Measurements from ENCODE around the gene HDAC9. TPM values are rescaled to one million over a fixed set of nuclear protein-coding genes. Genes with fewer than 3 reads are reported as not detected.

Gene HDAC9
- total RNA-seq, 3 donors from 2014 or later (not counting 1 experiment from before 2014, with no cell fraction given), result 19.1 to 41.1 (median 24.1) TPM

DNA sequence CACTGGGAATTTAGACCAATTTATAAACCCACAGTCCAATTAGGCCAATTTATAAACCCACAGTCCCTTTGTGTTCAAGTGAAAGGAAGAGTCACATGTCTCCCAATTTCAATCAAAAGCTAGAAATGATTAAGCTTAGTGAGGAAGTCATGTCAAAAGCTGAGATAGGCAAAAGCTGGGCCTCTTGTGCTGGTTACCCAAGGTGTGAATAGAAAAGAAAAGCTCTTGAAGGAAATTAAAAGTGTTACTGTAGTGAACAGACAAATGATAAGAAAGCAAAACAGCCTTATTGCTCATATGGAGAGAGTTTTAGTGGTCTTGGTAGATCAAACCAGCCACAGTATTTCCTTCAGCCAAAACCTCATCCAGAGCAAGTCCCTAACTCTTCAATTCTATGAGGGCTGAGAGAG is 245.0 kb downstream of the HDAC9 start:
- Histone ChIP-seq H3K9me3 (ENCODE audit: control insufficient read depth, insufficient read depth, low read length) (no peaks in the 10 kb centered on the region), H3K27ac (ENCODE audit: low read length) (no peak overlapping the region), H3K4me3 (ENCODE audit: low read length) (no peak overlapping the region), H3K36me3 (ENCODE audit: control insufficient read depth, insufficient read depth, low read length) (no peaks in the 10 kb centered on the region), H3K4me1 (ENCODE audit: control insufficient read depth, insufficient read depth, low read length) (no peaks in the 10 kb centered on the region), H3K27me3 (ENCODE audit: control insufficient read depth, insufficient read depth, low read length) (no peaks in the 10 kb centered on the region)
- H3K27me3 Mint-ChIP-seq (ENCODE audit: low read depth in 2 of 2), result no peaks in the 10 kb centered on the region
- TF ChIP-seq CTCF (IDR thresholded peaks at IDR 0.05), result no peak
- no peak overlapping the region for H3K4me3 Mint-ChIP-seq
- ATAC-seq (peak in 1 of 3 donors; percentile 29), DNase-seq (no peak)
- no peak overlapping the region for H3K27ac Mint-ChIP-seq
- H3K4me1 Mint-ChIP-seq, result peaks cover 4 to 13% of the 10 kb centered on the region in 2 donors
- H3K36me3 Mint-ChIP-seq, result no peaks in the 10 kb centered on the region
- intact Hi-C loops (cut with micrococcal nuclease), result no loop called here
- H3K9me3 Mint-ChIP-seq, result peaks cover 2 to 7% of the 10 kb centered on the region in 2 donors

DNA sequence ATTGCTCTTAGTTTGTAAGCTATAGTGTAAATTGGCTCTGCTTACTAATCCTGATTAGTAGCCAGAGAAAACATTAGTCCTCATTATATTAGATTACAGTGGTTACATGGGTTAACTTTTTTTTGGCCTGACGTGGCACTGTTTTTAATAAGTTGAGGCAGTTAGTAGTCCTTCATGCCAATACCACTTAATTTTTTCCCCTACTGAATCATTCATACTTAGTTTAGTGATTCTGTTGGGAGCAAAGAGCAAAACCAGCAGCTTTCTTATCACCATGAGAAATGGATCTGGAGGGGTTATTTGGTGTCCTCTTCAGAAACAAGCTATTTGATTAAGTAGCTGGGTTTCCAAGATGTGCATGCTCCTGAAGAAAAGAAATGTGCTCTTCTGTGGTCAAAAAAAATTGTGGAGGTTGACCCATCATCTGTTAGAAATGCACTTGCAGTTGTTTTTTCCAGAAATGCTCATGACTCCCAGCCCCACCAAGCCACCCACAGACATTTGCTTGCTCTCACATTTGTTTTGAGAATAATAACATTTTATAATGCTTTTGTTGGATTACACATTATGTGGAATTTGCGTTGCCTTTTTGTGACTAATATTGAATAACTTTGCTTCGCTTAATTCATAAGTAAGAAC is 258.5 kb downstream of the HDAC9 start:
- H3K4me1 Mint-ChIP-seq, result no peaks in the 10 kb centered on the region
- no peaks in the 10 kb centered on the region for H3K27me3 ChIP-seq (ENCODE audit: control insufficient read depth, insufficient read depth, low read length)
- no peak overlapping the region for H3K4me3 ChIP-seq (ENCODE audit: low read length)
- no peak for ATAC-seq
- H3K27me3 Mint-ChIP-seq (ENCODE audit: low read depth in 2 of 2), result no peaks in the 10 kb centered on the region
- no peaks in the 10 kb centered on the region for H3K9me3 ChIP-seq (ENCODE audit: control insufficient read depth, insufficient read depth, low read length)
- no peak overlapping the region for H3K27ac ChIP-seq (ENCODE audit: low read length)
- no peaks in the 10 kb centered on the region for H3K36me3 Mint-ChIP-seq
- H3K4me1 ChIP-seq (ENCODE audit: control insufficient read depth, insufficient read depth, low read length), result no peaks in the 10 kb centered on the region
- no peak overlapping the region for H3K27ac Mint-ChIP-seq
- no peak for TF ChIP-seq CTCF (IDR thresholded peaks at IDR 0.05)
- H3K4me3 Mint-ChIP-seq, result no peak overlapping the region
- no peaks in the 10 kb centered on the region for H3K9me3 Mint-ChIP-seq
- no peak for DNase-seq
- H3K36me3 ChIP-seq (ENCODE audit: control insufficient read depth, insufficient read depth, low read length), result no peaks in the 10 kb centered on the region
- intact Hi-C loops (cut with micrococcal nuclease), result no loop called here
- WGBS (ENCODE audit: insufficient coverage), result 96% methylated on average over 2 of the region's 3 CpGs

DNA sequence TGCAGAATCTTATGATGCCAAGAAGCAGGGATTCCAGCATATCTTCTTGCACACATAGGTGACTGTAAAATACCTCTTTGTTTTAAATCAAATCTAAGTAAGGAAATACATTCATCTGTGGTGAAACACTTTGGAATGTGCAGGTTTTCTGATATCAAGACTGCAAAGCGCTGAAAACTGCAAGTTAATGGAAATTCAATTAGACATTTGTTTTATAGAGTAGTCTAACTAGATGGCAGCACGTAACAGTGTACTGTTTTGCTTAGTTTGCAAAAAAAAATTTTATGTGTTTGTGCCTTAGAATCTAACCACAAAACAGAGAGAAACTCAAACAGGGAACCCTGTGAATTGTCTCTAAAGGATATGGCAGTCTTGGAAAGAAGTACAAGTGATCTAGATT is 259.2 kb downstream of the HDAC9 start:
- no peaks in the 10 kb centered on the region for H3K27me3 ChIP-seq (ENCODE audit: control insufficient read depth, insufficient read depth, low read length)
- Mint-ChIP-seq H3K27me3 (ENCODE audit: low read depth in 2 of 2) (no peaks in the 10 kb centered on the region), H3K4me1 (no peaks in the 10 kb centered on the region), H3K9me3 (no peaks in the 10 kb centered on the region), H3K27ac (no peak overlapping the region), H3K4me3 (no peak overlapping the region), H3K36me3 (no peaks in the 10 kb centered on the region)
- H3K4me3 ChIP-seq (ENCODE audit: low read length), result no peak overlapping the region
- DNase-seq (no peak), ATAC-seq (no peak)
- no peaks in the 10 kb centered on the region for H3K9me3 ChIP-seq (ENCODE audit: control insufficient read depth, insufficient read depth, low read length)
- TF ChIP-seq CTCF (IDR thresholded peaks at IDR 0.05), result no peak
- WGBS (ENCODE audit: insufficient coverage), result 88% methylated on average over 2 of the region's 2 CpGs
- H3K36me3 ChIP-seq (ENCODE audit: control insufficient read depth, insufficient read depth, low read length), result no peaks in the 10 kb centered on the region
- intact Hi-C loops (cut with micrococcal nuclease), result no loop called here
- no peaks in the 10 kb centered on the region for H3K4me1 ChIP-seq (ENCODE audit: control insufficient read depth, insufficient read depth, low read length)
- H3K27ac ChIP-seq (ENCODE audit: low read length), result no peak overlapping the region

DNA sequence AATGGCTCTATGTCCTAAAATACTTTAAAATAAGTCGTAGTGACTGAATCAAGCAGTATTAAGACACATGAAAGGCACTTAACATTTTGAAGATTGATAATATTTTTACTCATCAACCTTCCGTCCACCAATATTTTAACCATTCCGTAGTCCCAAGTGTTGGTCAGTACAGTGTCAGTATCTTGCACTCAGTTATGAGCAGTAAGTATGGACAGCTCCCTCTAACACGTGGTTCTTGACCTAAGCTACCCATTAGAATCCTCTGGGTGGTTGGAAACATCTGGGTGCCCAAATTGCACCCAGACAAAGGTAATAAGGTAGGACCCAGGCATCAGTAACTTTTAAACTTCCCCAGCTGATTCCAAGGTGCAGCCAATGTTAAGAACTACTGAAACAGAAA is 260.2 kb downstream of the HDAC9 start:
- WGBS (ENCODE audit: insufficient coverage), result 83% methylated on average over 3 of the region's 4 CpGs
- Histone ChIP-seq H3K36me3 (ENCODE audit: control insufficient read depth, insufficient read depth, low read length) (no peaks in the 10 kb centered on the region), H3K27ac (ENCODE audit: low read length) (no peak overlapping the region), H3K4me1 (ENCODE audit: control insufficient read depth, insufficient read depth, low read length) (no peaks in the 10 kb centered on the region), H3K9me3 (ENCODE audit: control insufficient read depth, insufficient read depth, low read length) (no peaks in the 10 kb centered on the region), H3K27me3 (ENCODE audit: control insufficient read depth, insufficient read depth, low read length) (no peaks in the 10 kb centered on the region), H3K4me3 (ENCODE audit: low read length) (no peak overlapping the region)
- Mint-ChIP-seq H3K27me3 (ENCODE audit: low read depth in 2 of 2) (no peaks in the 10 kb centered on the region), H3K4me3 (no peak overlapping the region), H3K27ac (no peak overlapping the region), H3K4me1 (no peaks in the 10 kb centered on the region), H3K36me3 (no peaks in the 10 kb centered on the region), H3K9me3 (no peaks in the 10 kb centered on the region)
- no peak for ATAC-seq
- intact Hi-C loops (cut with micrococcal nuclease), result no loop called here
- no peak for DNase-seq
- TF ChIP-seq CTCF (IDR thresholded peaks at IDR 0.05), result no peak

Measured in natural killer cell (primary cell).